Breast epithelium (tissue), 3 donors: ENCODE data around the gene AIFM1.

Experiments used
- POLR2AphosphoS5 ChIP-seq, 3 donors: sonication (generic); formaldehyde crosslinking; IDR thresholded peaks; one replicate each; pipeline ENCODE4 v1.6.1; 2017; ENCODE audit warnings: antibody characterized with exemption in 3 of 3
- TF ChIP-seq, protein P1 (sequence below), 3 donors: fragments of 450-650 bp; IDR thresholded peaks; one replicate each; pipeline ENCODE4 v1.5.1; 2016 to 2017; ENCODE audit warnings: antibody characterized with exemption in 3 of 3, mild to moderate bottlenecking in 3 of 3, moderate library complexity in 3 of 3

DNA sequence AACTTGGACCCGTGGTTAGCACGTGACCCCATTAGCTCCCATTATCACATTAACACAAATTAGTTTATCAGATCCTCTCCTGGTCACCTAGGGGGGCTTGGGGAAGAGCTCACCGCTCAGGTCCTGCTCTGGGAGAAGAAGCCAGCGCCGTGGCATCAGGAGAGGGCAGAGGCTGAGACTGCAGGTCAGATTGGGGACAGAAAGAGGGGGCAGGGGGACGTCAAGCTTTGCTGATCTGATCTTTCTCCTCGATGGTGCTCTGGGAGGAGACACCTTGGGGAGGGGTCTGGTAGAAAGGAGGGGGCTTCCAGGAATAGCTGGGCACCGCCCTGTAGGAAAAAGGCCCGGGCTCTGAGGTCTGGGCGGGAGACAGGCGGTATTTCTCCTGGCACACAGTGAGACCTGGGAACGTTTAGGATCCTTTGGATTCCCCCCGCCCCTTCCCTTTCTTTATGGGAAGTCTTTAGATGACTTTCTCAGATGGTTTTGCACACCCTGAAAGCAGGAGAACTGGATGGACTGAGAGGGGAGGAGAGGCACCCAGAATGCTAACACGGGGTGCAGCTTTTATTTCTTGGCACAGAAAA lies 46.2 kb downstream of the AIFM1 start:
- TF ChIP-seq, protein P1, sequence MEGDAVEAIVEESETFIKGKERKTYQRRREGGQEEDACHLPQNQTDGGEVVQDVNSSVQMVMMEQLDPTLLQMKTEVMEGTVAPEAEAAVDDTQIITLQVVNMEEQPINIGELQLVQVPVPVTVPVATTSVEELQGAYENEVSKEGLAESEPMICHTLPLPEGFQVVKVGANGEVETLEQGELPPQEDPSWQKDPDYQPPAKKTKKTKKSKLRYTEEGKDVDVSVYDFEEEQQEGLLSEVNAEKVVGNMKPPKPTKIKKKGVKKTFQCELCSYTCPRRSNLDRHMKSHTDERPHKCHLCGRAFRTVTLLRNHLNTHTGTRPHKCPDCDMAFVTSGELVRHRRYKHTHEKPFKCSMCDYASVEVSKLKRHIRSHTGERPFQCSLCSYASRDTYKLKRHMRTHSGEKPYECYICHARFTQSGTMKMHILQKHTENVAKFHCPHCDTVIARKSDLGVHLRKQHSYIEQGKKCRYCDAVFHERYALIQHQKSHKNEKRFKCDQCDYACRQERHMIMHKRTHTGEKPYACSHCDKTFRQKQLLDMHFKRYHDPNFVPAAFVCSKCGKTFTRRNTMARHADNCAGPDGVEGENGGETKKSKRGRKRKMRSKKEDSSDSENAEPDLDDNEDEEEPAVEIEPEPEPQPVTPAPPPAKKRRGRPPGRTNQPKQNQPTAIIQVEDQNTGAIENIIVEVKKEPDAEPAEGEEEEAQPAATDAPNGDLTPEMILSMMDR (IDR thresholded peaks at IDR 0.05), result no peak
- TF ChIP-seq POLR2AphosphoS5 (IDR thresholded peaks at IDR 0.05), result no peak
